CD4-positive, alpha-beta T cell treated with Interleukin-15 for 4 hours (primary cell): ENCODE results near the gene CYP11A1.

Source experiments
- DNase-seq: peaks from one replicate; pipeline ENCODE4 v3.0.0-alpha.2; 2020; ENCODE audit warnings: low spot score

Gene CYP11A1

GRCh38 chr15:74320352-74321247 lies 46.8 kb downstream of the CYP11A1 start:
- DNase-seq: no peak

DNA sequence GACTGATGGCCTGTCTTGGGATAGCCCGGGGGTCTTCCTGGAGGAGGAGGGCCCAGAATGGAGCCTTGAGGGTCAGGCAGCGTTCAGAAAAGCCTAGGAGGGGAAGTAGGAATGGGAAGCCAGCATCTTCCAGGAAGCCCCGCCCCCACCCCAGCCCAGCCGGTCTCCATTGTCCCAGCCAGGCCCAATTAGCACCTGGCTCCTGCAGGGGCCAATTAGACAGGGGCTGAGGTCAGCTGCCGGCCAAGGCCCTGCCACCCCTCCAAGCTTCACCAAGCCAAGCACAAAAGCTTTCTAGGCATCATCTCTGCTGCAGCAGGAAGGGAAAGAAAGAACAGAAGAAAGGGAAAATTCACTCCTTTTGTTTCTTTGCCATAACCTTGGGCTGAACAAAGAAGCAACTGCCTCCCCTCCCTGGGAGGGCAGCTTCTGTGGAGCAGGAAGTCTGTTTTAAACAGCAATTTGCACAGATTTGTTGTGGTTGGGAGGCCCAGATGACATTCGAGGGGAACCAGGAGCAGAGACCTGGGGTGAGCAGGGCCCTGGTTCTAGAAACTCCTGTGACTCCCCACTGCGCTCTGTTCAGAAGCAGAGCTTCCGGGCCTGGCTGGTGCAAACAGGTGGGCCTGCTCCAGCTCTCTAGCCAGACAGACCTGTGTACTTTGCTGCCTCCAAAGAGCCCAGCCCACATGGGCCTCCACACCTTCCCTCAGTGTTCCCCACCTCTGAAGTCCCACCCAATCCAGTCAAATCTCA lies 47.7 kb downstream of the CYP11A1 start:
- no peak for DNase-seq

GRCh38 chr15:74319138-74319460 lies 48.3 kb downstream of the CYP11A1 start:
- no peak for DNase-seq

- no peak for DNase-seq
Measured at GRCh38 chr15:74318376-74319137, 48.9 kb downstream of the CYP11A1 start.

- no peak for DNase-seq
Measured at GRCh38 chr15:74317820-74318375, 49.5 kb downstream of the CYP11A1 start.

- DNase-seq: no peak
Measured at GRCh38 chr15:74316141-74316540, 51.3 kb downstream of the CYP11A1 start.

DNA sequence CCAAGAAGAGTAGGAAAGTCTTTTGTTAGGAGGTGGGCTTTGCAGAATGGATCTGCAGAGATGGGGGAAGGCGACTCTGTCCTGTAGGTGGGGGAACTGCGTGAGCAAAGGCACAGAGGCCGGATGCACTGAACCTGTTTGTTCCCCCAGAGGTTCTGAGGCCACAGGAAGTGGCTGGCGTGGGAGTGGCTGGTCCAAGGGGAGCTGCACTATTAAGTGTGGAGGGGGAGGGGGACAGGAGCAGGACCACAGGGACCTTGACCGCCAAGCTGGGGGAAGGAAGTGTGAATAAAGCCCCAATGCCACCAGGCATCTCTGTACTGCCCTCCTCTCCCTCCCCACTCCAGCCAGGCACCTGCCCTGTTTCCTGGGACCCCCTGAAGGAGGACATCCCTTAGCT lies 51.8 kb downstream of the CYP11A1 start:
- no peak for DNase-seq

DNA sequence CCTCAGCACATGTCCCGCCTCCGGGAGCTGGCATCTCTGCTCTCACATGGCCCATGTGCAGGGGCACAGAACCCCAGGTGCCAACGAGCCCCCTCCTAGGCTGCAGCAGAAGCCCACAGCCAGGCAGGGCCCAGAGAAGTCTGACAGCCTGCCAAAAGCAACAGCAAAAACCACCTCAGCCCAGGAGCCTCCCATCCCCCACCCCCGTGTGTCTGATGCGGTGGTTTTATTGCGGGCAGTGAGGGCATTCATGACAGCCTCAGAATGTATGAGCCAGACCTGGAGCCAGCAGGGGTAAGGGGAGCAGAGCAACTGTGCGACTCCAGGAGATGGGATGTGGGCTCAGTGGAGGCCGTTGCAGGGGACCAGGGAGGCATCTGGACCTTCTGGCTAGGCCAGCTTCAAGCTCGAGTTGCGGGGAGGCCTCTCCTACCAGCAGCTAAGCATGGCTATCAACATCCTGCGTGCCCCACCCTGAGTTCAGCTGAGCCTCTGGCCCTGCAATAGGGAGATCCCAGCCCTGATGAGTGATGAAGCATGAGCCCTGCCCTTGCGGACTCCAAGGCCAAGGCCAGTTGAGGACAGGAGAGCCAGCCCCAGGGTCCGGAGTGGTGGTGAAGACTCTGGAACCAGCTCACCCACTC lies 52.5 kb downstream of the CYP11A1 start:
- no peak for DNase-seq

DNA sequence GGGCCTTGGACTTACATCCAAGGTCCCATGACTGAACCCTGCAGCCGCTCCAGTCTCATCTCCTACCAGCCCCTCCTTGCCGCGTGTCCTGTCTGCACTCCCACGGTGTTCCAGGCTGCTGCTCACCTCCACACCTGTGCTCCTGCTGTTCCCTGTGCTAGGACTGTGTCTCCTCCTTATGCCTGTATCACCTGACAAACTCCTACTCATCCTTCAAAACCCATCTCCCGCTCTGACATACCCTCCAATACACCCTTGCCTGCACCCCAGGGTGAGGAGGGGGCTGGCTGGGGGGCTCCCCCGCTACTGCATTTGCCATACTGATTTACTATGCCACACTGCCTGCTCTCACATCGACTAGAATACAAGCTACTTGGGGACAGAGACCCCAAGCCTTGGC lies 53.6 kb downstream of the CYP11A1 start:
- no peak for DNase-seq

- DNase-seq: no peak
Measured at GRCh38 chr15:74312445-74313007, 54.9 kb downstream of the CYP11A1 start.

GRCh38 chr15:74311734-74312444 lies 55.6 kb downstream of the CYP11A1 start:
- DNase-seq: no peak

- DNase-seq: peak; percentile 10
Measured at GRCh38 chr15:74307827-74308811, 59.3 kb downstream of the CYP11A1 start.

GRCh38 chr15:74306781-74307217 lies 60.6 kb downstream of the CYP11A1 start:
- DNase-seq: no peak

DNA sequence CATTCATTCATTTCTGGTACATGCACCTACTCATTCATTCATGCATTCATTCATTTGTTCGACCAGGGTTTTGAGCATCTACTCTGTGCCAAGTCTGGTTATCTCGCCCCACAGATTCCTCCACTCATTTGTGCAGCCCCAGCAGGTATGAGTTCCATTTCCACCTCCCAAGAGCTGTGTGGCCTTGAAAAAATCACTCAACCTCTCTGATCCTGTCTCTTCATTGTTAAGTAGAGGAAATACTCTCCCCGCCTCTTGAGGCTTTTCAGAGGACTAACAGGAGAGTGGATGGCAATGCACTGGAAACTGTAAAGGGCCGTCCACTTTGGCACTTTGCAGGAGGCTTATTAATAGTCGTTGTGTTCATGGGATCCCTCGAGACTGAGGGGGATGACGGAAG lies 61.8 kb downstream of the CYP11A1 start:
- no peak for DNase-seq

DNA sequence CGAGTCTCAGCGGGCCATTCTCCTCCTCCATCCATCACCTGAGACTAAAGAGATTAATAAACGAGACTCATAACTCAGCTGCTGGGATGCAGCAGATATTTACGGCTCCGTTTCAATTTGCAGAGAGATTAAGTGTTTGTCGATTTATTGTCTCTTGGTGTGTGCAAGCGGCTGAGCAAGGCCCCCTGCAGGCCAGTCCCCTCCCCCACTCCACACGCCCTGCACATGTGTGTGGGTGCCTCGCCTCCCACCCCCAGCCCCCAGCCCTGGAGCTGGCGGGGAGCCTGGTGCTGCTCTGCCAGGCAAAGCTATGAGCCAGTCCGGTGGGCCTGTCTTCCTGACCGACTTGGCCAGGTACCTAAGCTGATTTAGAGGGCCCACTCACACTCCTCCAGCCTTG lies 63.0 kb downstream of the CYP11A1 start:
- no peak for DNase-seq

DNA sequence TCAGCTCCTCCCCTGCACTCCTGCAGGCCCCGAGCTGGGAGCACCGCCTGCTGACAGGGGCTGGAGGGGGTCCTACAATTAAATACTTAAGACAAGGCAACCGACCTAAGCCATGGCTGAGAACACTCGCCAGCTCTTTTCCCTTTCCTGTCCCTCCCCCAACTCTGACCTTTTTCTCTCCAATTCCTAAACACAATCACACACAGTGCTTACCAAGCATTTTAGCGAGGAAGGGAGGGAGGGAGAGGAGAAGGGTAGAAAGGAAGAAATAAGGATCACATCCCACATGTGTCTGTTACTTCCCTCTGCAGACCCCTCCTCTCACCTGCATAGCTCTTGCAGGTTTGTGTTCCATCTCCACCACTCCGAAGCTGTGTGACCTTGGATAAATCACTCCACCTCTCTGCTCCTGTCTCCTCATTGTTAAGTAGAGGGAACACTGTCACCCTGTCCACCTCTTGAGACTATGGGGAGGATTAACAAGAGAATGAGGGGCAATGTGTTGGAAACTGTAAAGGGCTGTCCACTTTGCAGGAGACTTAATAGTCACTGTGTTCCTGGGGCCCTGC lies 63.6 kb downstream of the CYP11A1 start:
- DNase-seq: no peak

DNA sequence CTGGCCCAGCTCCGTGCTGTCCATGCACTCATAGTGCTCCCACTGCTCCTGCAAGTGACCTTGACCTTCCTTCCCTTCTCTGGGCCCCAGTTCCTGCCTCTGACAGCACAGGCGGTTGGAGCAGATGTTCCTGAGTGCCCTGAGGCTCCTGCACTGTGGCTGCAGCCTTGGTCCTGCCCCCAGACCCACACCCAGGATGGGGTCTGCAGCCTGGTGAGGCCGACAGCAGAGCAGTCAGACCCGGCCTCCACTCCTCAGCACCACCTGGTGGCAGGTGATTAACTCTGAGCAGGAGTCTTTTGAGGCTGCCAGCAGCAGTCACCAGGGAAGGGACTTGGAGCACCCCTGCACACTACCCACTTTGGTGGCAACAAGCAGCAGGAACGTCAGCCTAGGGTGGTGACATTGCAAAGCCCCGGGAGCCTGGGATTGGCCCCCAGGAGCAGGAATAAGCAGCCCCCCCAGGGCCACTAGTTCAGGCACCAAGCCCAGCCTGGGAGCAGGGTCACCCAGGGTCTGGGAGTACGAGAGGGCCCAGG lies 64.6 kb downstream of the CYP11A1 start:
- peak; percentile 15 for DNase-seq

DNA sequence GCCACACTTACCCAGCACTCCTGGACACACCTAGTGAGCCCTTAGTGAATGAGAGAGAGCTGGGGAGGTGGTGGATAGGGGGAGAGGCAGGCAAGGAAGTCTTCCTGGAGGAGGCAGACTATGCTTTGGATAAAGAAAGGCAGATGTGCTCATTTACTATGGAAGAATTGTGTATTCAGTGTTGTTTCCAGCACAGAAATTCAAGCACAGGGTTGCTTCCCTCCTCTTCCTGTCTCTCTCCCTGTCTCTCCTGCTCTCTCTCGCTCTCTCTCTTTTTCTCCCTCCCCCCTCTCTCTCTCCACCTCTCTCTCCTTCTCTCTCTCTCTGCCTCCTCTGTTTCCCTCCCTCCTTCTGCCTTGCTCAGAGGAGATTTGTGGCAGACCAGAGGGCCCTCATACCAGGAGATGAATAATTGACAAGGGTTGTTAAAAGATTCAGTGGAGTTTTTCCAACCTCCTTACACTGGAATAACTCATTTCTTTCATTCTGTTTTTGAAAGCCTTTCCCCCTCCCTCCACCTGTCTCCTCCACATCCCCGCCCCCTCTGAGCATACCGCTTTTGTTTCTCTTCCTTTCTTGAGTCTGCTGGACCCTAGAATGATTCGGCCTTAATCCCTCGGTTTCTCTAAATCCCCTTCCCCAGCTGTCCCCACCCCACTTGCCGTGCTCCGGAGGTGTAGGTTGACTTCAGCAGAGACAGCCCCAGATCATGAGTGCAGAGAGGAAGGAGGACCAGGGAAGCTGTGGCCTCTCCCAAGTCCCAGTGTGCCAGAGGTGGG lies 65.7 kb downstream of the CYP11A1 start:
- DNase-seq: no peak
